ENCODE measurements around the gene LRRC75A.

The LRRC75A gene

GRCh38 chr17:16492613-16493530, 879 bp upstream of the LRRC75A start:
- DNase-seq = no peak

GRCh38 chr17:16491131-16491702, 776 bp downstream of the LRRC75A start:
- DNase-seq = peak in 1 of 5 experiments; percentile 17

DNA sequence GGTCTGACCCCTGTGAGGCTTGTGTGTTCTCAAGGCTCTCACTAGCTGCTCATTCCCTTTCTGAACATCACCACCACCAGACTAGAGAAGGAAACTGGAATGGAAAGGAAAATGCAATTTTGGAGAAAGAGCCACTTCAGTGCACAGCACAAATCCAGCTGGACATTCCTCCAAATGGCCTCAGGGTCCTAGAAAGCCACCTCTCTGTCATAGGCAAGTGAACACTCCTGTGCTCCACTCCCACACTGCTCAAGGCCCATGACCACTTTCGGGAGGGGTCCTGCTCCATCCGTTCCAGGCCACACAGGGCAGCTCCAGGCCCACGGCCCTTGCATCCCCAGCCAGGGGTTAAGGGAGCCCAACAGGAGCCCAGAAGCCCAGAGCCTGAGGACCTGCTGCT, 2.6 kb downstream of the LRRC75A start:
- DNase-seq = no peak

- no peak for DNase-seq
These were observed 3.0 kb downstream of the LRRC75A start for GRCh38 chr17:16488968-16489337.

GRCh38 chr17:16488186-16488967, 3.6 kb downstream of the LRRC75A start:
- DNase-seq = no peak

GRCh38 chr17:16486373-16487250, 5.4 kb downstream of the LRRC75A start:
- no peak for DNase-seq

DNA sequence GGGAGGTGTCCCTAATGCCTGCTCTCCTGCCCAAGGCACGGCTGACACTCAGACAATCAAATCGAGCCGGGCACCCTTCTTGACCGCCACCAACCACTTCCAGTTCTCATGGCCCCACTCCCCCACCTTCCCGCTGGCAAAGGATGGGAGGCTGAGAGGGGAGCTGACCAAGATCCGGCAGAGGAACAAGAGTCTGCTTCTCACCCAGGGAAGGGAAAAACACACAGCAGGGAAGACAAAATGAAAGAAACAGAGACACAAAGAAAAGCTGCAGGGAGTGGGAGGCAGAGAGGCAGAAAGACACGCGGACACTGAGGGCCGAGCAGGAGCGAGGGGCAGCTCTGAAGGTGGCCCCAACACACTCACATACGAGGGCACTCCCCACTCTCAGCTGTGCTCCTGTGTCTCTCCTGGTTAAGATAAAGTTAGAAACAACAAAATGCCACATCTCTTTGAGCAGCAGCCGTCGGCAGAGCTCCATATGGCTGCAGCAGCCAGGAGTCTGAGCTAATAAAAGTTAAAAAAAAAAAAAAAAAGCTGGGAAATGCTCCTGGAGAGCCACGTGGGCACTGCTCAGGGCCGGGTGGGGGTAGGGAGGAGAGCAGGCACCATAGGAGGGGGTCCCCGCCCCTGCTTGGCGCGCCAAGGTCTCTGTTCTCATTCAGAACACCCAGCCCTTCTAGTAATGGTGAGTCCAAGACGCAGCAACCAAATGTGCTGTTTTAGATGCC, 7.4 kb downstream of the LRRC75A start:
- DNase-seq = no peak

DNA sequence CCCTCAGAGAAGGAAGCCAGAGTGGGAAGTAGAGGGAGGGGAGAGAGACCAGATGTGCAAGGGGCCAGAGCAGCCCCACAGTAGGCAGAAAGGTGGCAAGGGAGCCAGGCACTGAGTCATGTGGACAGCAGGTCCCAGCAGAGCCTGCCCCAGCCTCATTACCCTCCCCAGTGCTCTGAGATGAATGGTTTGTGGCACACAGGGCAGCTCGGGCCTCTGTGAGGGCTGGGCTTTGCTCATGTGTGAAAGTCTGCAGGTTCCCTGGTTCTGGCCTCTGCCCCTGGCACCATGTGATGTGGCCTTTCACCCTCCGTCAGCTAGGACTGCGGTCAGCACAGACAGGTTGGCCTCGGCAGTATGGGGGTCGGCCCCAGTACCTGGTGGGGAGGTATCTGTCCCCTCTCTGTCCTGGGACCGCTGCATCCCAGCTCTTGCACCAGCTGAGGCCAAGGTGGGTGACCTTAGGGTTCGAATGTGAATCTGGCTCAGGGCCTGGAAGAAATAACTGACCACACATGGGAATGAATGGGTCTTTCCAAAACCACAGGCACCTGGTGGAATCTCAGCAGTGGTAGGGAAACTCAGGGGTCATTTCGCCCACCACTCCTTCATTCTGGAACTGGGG, 8.9 kb downstream of the LRRC75A start:
- no peak for DNase-seq

- DNase-seq = no peak
These were observed 9.7 kb downstream of the LRRC75A start for GRCh38 chr17:16482253-16482652.

GRCh38 chr17:16480995-16481394, 11.0 kb downstream of the LRRC75A start:
- DNase-seq = no peak

DNA sequence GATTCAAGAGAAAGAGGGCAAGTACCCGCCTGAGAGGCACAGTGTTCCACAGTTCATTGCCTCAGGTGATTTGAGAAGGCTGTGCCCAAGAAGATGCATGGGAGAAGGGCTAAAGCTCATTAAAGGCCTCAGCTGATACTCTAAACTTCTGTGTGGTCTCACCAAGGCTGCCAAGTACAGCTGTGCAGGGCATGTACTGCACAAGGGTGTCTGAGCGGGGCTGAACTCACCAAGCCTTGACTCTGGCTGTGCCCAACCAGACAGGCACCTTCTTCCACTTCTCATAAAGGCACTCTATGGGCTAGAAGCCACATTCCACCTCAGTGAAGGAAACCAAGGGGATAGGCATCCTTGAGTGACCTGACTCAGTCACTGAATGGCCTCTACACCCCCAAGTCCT, 12.7 kb downstream of the LRRC75A start:
- no peak for DNase-seq

GRCh38 chr17:16478649-16479048, 13.3 kb downstream of the LRRC75A start:
- DNase-seq = no peak

GRCh38 chr17:16477666-16478065, 14.3 kb downstream of the LRRC75A start:
- no peak for DNase-seq

DNA sequence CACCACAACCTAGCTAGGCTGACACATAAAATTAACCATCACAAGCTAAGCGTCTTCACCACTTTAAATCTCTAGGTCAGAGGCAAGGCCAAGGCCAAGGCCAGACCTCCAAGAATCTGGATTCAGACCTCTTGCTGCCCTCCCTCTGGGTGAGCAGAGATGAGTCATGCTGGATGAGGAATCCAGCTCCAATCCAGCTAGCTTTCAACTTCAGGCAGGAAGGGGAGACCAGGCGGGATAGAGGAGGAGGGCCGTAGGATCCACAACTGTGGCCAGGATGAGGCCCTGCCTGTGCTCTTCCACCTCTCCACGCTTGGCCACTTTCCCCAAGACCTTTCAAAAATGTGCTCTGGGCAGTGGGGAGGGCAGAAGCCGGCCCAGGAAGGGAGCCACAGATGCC, 14.7 kb downstream of the LRRC75A start:
- no peak for DNase-seq

- no peak for DNase-seq
These were observed 16.8 kb downstream of the LRRC75A start for GRCh38 chr17:16475179-16475704.

- DNase-seq = no peak
These were observed 17.8 kb downstream of the LRRC75A start for GRCh38 chr17:16474012-16474725.

- DNase-seq = no peak
These were observed 18.7 kb downstream of the LRRC75A start for GRCh38 chr17:16473044-16474011.

GRCh38 chr17:16472539-16472938, 19.5 kb downstream of the LRRC75A start:
- DNase-seq = no peak

GRCh38 chr17:16471295-16471694, 20.7 kb downstream of the LRRC75A start:
- no peak for DNase-seq

Measured in T-helper 2 cell (primary cell).